Measurements from ENCODE around the gene MICAL3. TPM values are rescaled to one million over a fixed set of nuclear protein-coding genes. Genes with fewer than 3 reads are reported as not detected.

Gene MICAL3
- total and polyA plus RNA-seq, 4 donors: 4.4 to 30.7 (median 15.4) TPM

DNA sequence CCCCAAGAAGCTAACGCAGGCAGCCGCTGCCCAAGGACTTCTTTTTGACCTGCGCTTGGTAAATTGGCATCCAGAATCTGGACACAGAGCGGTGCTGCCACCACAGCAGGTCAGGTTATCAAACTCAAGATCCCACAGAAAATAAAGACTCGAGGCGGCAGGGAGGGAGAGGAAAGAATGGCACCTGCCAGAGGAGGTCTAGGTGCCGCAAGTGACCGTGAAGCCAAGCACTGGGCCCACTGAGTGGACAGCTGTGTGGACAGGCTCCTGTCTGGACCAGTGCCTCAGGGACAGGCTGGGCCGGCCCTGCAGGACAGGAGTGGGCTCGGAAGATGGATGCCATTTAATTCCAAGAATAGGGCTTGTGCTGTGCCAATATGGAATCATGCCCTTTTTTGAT, 277.4 kb downstream of the MICAL3 start:
- WGBS, 2 donors: 96 to 97% methylated on average over 10 of the region's 10 CpGs
- no peak for ATAC-seq (ENCODE audit: insufficient read depth, low FRiP score)

GRCh38 chr22:17744430-17744829, 279.9 kb downstream of the MICAL3 start:
- no peak overlapping the region for H3K4me3 ChIP-seq
- WGBS, 2 donors: 88 to 96% methylated on average over 7 of the region's 7 CpGs
- TF ChIP-seq, protein P1, sequence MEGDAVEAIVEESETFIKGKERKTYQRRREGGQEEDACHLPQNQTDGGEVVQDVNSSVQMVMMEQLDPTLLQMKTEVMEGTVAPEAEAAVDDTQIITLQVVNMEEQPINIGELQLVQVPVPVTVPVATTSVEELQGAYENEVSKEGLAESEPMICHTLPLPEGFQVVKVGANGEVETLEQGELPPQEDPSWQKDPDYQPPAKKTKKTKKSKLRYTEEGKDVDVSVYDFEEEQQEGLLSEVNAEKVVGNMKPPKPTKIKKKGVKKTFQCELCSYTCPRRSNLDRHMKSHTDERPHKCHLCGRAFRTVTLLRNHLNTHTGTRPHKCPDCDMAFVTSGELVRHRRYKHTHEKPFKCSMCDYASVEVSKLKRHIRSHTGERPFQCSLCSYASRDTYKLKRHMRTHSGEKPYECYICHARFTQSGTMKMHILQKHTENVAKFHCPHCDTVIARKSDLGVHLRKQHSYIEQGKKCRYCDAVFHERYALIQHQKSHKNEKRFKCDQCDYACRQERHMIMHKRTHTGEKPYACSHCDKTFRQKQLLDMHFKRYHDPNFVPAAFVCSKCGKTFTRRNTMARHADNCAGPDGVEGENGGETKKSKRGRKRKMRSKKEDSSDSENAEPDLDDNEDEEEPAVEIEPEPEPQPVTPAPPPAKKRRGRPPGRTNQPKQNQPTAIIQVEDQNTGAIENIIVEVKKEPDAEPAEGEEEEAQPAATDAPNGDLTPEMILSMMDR (IDR thresholded peaks at IDR 0.05; ENCODE audit: control extremely low read depth, extremely low read depth): no peak
- DNase-seq (no peak), ATAC-seq (ENCODE audit: insufficient read depth, low FRiP score) (no peak)
- peaks cover 0 to 19% (median 0%) of the 10 kb centered on the region in 4 donors for H3K36me3 ChIP-seq (ENCODE audit: control insufficient read depth in 4 of 4, insufficient read depth in 4 of 4, low read length in 4 of 4)
- no peak overlapping the region for H3K27ac ChIP-seq (ENCODE audit: low read depth in 1 of 2, low read length in 1 of 2)
- no peak overlapping the region for H3K9ac ChIP-seq (ENCODE audit: insufficient read depth in 1 of 2, low read length in 2 of 2)
- no peaks in the 10 kb centered on the region for H3K4me1 ChIP-seq (ENCODE audit: control insufficient read depth in 5 of 5, insufficient read depth in 5 of 5, low read length in 5 of 5)
- no peaks in the 10 kb centered on the region for H3K27me3 ChIP-seq (ENCODE audit: control insufficient read depth in 3 of 3, insufficient read depth in 3 of 3, low read length in 2 of 3)
- peaks cover 0 to 2% (median 0%) of the 10 kb centered on the region in 4 donors for H3K9me3 ChIP-seq (ENCODE audit: control insufficient read depth in 4 of 4, insufficient read depth in 3 of 4, low read length in 3 of 4)

More for the DNA sequence above, 277.4 kb downstream of the MICAL3 start:
- TF ChIP-seq, protein P1 (IDR thresholded peaks at IDR 0.05; ENCODE audit: control extremely low read depth, extremely low read depth): no peak
- Histone ChIP-seq H3K4me1 (ENCODE audit: control insufficient read depth in 5 of 5, insufficient read depth in 5 of 5, low read length in 5 of 5) (no peaks in the 10 kb centered on the region), H3K27ac (ENCODE audit: low read depth in 1 of 2, low read length in 1 of 2) (no peak overlapping the region), H3K9me3 (ENCODE audit: control insufficient read depth in 4 of 4, insufficient read depth in 3 of 4, low read length in 3 of 4) (peaks cover 0 to 2% (median 0%) of the 10 kb centered on the region in 4 donors), H3K9ac (ENCODE audit: insufficient read depth in 1 of 2, low read length in 2 of 2) (no peak overlapping the region), H3K4me3 (no peak overlapping the region), H3K36me3 (ENCODE audit: control insufficient read depth in 4 of 4, insufficient read depth in 4 of 4, low read length in 4 of 4) (peaks cover 0 to 18% (median 0%) of the 10 kb centered on the region in 4 donors), H3K27me3 (ENCODE audit: control insufficient read depth in 3 of 3, insufficient read depth in 3 of 3, low read length in 2 of 3) (no peaks in the 10 kb centered on the region)
- no peak for DNase-seq

GRCh38 chr22:17743661-17744411, 280.5 kb downstream of the MICAL3 start:
- WGBS, 2 donors: 87 to 91% methylated on average over 25 of the region's 25 CpGs
- Histone ChIP-seq H3K27ac (ENCODE audit: low read depth in 1 of 2, low read length in 1 of 2) (no peak overlapping the region), H3K27me3 (ENCODE audit: control insufficient read depth in 3 of 3, insufficient read depth in 3 of 3, low read length in 2 of 3) (no peaks in the 10 kb centered on the region), H3K36me3 (ENCODE audit: control insufficient read depth in 4 of 4, insufficient read depth in 4 of 4, low read length in 4 of 4) (peaks cover 0 to 24% (median 0%) of the 10 kb centered on the region in 4 donors), H3K4me3 (no peak overlapping the region), H3K9ac (ENCODE audit: insufficient read depth in 1 of 2, low read length in 2 of 2) (no peak overlapping the region), H3K9me3 (ENCODE audit: control insufficient read depth in 4 of 4, insufficient read depth in 3 of 4, low read length in 3 of 4) (peaks cover 0 to 2% (median 0%) of the 10 kb centered on the region in 4 donors), H3K4me1 (ENCODE audit: control insufficient read depth in 5 of 5, insufficient read depth in 5 of 5, low read length in 5 of 5) (no peaks in the 10 kb centered on the region)
- TF ChIP-seq, protein P1 (IDR thresholded peaks at IDR 0.05; ENCODE audit: control extremely low read depth, extremely low read depth): no peak
- peak in 1 of 3 donors; percentile 15 for DNase-seq
- ATAC-seq (ENCODE audit: insufficient read depth, low FRiP score): no peak
